ENCODE results near the gene SV2C. TPM values are rescaled to one million over a fixed set of nuclear protein-coding genes. Genes with fewer than 3 reads are reported as not detected.

Gene SV2C
- total RNA-seq, 1 experiment from 2014 or later, result 0.09 TPM

GRCh38 chr5:76310208-76310607 lies 227.0 kb downstream of the SV2C start:
- H3K9me3 Mint-ChIP-seq, result no peaks in the 10 kb centered on the region
- ATAC-seq, result no peak
- no peaks in the 10 kb centered on the region for H3K36me3 Mint-ChIP-seq
- H3K27me3 Mint-ChIP-seq (ENCODE audit: low read depth), result no peaks in the 10 kb centered on the region; the same call in 1 of the 2 replicates
- TF ChIP-seq, protein P1, sequence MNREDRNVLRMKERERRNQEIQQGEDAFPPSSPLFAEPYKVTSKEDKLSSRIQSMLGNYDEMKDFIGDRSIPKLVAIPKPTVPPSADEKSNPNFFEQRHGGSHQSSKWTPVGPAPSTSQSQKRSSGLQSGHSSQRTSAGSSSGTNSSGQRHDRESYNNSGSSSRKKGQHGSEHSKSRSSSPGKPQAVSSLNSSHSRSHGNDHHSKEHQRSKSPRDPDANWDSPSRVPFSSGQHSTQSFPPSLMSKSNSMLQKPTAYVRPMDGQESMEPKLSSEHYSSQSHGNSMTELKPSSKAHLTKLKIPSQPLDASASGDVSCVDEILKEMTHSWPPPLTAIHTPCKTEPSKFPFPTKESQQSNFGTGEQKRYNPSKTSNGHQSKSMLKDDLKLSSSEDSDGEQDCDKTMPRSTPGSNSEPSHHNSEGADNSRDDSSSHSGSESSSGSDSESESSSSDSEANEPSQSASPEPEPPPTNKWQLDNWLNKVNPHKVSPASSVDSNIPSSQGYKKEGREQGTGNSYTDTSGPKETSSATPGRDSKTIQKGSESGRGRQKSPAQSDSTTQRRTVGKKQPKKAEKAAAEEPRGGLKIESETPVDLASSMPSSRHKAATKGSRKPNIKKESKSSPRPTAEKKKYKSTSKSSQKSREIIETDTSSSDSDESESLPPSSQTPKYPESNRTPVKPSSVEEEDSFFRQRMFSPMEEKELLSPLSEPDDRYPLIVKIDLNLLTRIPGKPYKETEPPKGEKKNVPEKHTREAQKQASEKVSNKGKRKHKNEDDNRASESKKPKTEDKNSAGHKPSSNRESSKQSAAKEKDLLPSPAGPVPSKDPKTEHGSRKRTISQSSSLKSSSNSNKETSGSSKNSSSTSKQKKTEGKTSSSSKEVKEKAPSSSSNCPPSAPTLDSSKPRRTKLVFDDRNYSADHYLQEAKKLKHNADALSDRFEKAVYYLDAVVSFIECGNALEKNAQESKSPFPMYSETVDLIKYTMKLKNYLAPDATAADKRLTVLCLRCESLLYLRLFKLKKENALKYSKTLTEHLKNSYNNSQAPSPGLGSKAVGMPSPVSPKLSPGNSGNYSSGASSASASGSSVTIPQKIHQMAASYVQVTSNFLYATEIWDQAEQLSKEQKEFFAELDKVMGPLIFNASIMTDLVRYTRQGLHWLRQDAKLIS (CRISPR knock-in tag; IDR thresholded peaks at IDR 0.05; ENCODE audit: borderline replicate concordance), result no peak
- TF ChIP-seq ESRRA (CRISPR knock-in tag; IDR thresholded peaks at IDR 0.05; ENCODE audit: borderline replicate concordance) (no peak), ZNF425 (CRISPR knock-in tag; conservative IDR thresholded peaks at IDR 0.05) (no peak), SMAD3 (CRISPR knock-in tag; IDR thresholded peaks at IDR 0.05; ENCODE audit: borderline replicate concordance) (no peak), E2F1 (CRISPR knock-in tag; IDR thresholded peaks at IDR 0.05) (no peak), FOXK1 (CRISPR knock-in tag; IDR thresholded peaks at IDR 0.05) (no peak), TEAD4 (CRISPR knock-in tag; IDR thresholded peaks at IDR 0.05) (no peak)
- H3K4me3 Mint-ChIP-seq, result no peak overlapping the region
- no peaks in the 10 kb centered on the region for H3K4me1 Mint-ChIP-seq
- CTCF ChIA-PET, result interaction anchor here (0.7 to 2.1 kb wide), 2 partner anchors 16 to 1182 kb away, joined by 3 to 25 read pairs; no protein-coding TSS in a partner anchor
- DNase-seq (ENCODE audit: low spot score), result no peak
- POLR2A ChIA-PET, result no interaction called here
- H3K27ac Mint-ChIP-seq, result no peak overlapping the region

- Mint-ChIP-seq H3K4me3 (no peak overlapping the region), H3K36me3 (no peaks in the 10 kb centered on the region), H3K9me3 (no peaks in the 10 kb centered on the region), H3K27ac (no peak overlapping the region), H3K27me3 (ENCODE audit: low read depth) (no peaks in the 10 kb centered on the region; the same call in 1 of the 2 replicates), H3K4me1 (no peaks in the 10 kb centered on the region)
- POLR2A ChIA-PET, result no interaction called here
- TF ChIP-seq, protein P2, sequence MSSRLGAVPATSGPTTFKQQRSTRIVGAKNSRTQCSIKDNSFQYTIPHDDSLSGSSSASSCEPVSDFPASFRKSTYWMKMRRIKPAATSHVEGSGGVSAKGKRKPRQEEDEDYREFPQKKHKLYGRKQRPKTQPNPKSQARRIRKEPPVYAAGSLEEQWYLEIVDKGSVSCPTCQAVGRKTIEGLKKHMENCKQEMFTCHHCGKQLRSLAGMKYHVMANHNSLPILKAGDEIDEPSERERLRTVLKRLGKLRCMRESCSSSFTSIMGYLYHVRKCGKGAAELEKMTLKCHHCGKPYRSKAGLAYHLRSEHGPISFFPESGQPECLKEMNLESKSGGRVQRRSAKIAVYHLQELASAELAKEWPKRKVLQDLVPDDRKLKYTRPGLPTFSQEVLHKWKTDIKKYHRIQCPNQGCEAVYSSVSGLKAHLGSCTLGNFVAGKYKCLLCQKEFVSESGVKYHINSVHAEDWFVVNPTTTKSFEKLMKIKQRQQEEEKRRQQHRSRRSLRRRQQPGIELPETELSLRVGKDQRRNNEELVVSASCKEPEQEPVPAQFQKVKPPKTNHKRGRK (CRISPR knock-in tag; IDR thresholded peaks at IDR 0.05; ENCODE audit: borderline replicate concordance), result no peak
- TF ChIP-seq E2F5 (CRISPR knock-in tag; IDR thresholded peaks at IDR 0.05), result no peak
- TF ChIP-seq MYBL2 (CRISPR knock-in tag; IDR thresholded peaks at IDR 0.05), result no peak
- TF ChIP-seq FOXK1 (CRISPR knock-in tag; IDR thresholded peaks at IDR 0.05), result no peak
- no peak for TF ChIP-seq JUN (CRISPR knock-in tag; IDR thresholded peaks at IDR 0.05)
- TF ChIP-seq, protein P3, sequence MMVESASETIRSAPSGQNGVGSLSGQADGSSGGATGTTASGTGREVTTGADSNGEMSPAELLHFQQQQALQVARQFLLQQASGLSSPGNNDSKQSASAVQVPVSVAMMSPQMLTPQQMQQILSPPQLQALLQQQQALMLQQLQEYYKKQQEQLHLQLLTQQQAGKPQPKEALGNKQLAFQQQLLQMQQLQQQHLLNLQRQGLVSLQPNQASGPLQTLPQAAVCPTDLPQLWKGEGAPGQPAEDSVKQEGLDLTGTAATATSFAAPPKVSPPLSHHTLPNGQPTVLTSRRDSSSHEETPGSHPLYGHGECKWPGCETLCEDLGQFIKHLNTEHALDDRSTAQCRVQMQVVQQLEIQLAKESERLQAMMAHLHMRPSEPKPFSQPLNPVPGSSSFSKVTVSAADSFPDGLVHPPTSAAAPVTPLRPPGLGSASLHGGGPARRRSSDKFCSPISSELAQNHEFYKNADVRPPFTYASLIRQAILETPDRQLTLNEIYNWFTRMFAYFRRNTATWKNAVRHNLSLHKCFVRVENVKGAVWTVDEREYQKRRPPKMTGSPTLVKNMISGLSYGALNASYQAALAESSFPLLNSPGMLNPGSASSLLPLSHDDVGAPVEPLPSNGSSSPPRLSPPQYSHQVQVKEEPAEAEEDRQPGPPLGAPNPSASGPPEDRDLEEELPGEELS (CRISPR knock-in tag; IDR thresholded peaks at IDR 0.05), result no peak
- TF ChIP-seq CBFB (CRISPR knock-in tag; IDR thresholded peaks at IDR 0.05; ENCODE audit: low read depth), result no peak
- no peak for TF ChIP-seq ZNF232 (CRISPR knock-in tag; IDR thresholded peaks at IDR 0.05)
- ATAC-seq (no peak), DNase-seq (ENCODE audit: low spot score) (no peak)
- CTCF ChIA-PET, result interaction anchor here (1.2 kb wide), 2 partner anchors 25 to 232 kb away, joined by 3 read pairs; no protein-coding TSS in a partner anchor
These were observed 229.6 kb downstream of the SV2C start for GRCh38 chr5:76312783-76313182.
